Left forelimb (tissue), 1 donor: Measurements from ENCODE around the gene IL17RB.
A peak's percentile ranks its signal among the peaks of the same experiment; 100 is the strongest.

ENCODE experiments used
- DNase-seq: peaks from one replicate; pipeline ENCODE4 v3.0.0-alpha.2; 2018; ENCODE audit warnings: low spot score

IL17RB gene

GRCh38 chr3:53811143-53811927 lies 35.0 kb upstream of the IL17RB start:
- peak; percentile 50 for DNase-seq

GRCh38 chr3:53812434-53812833 lies 33.9 kb upstream of the IL17RB start:
- DNase-seq = peak; percentile 22

- DNase-seq = peak; percentile 8
Measured at GRCh38 chr3:53813229-53813628, 33.1 kb upstream of the IL17RB start.

GRCh38 chr3:53813876-53814275 lies 32.5 kb upstream of the IL17RB start:
- DNase-seq = peak; percentile 4

GRCh38 chr3:53815067-53815466 lies 31.3 kb upstream of the IL17RB start:
- DNase-seq = peak; percentile 22

- peak; percentile 6 for DNase-seq
Measured at GRCh38 chr3:53815651-53816050, 30.7 kb upstream of the IL17RB start.

- DNase-seq = no peak
Measured at GRCh38 chr3:53816425-53816824, 29.9 kb upstream of the IL17RB start.

GRCh38 chr3:53817211-53817610 lies 29.2 kb upstream of the IL17RB start:
- no peak for DNase-seq

- peak; percentile 38 for DNase-seq
Measured at GRCh38 chr3:53817809-53818208, 28.6 kb upstream of the IL17RB start.

GRCh38 chr3:53818221-53819162 lies 27.9 kb upstream of the IL17RB start:
- peak; percentile 40 for DNase-seq

- DNase-seq = no peak
Measured at GRCh38 chr3:53819163-53819868, 27.1 kb upstream of the IL17RB start.

- DNase-seq = peak; percentile 51
Measured at GRCh38 chr3:53820084-53820483, 26.3 kb upstream of the IL17RB start.

- peak; percentile 65 for DNase-seq
Measured at GRCh38 chr3:53820756-53821580, 25.4 kb upstream of the IL17RB start.

GRCh38 chr3:53821631-53822121 lies 24.7 kb upstream of the IL17RB start:
- DNase-seq = peak; percentile 3

- peak; percentile 62 for DNase-seq
Measured at GRCh38 chr3:53822331-53822741, 24.0 kb upstream of the IL17RB start.

- DNase-seq = peak; percentile 46
Measured at GRCh38 chr3:53823026-53823955, 23.1 kb upstream of the IL17RB start.

- DNase-seq = peak; percentile 46
Measured at GRCh38 chr3:53823956-53824657, 22.3 kb upstream of the IL17RB start.

- peak; percentile 6 for DNase-seq
Measured at GRCh38 chr3:53824795-53825194, 21.6 kb upstream of the IL17RB start.

GRCh38 chr3:53826048-53826447 lies 20.3 kb upstream of the IL17RB start:
- DNase-seq = no peak
